SKM-1 (cell line): ENCODE measurements around the gene DMAC2.
"Not testable (repeated sequence)": the region's sequence is repeated elsewhere in the genome, so short reads cannot be mapped to it uniquely, and the experiment has no call there.

Experiments used
- DNase-seq: peaks from one replicate; lab custom pipeline; 2025; ENCODE audit not compliant: unreplicated experiment; lab: John Stamatoyannopoulos, UW

DMAC2 gene

DNA sequence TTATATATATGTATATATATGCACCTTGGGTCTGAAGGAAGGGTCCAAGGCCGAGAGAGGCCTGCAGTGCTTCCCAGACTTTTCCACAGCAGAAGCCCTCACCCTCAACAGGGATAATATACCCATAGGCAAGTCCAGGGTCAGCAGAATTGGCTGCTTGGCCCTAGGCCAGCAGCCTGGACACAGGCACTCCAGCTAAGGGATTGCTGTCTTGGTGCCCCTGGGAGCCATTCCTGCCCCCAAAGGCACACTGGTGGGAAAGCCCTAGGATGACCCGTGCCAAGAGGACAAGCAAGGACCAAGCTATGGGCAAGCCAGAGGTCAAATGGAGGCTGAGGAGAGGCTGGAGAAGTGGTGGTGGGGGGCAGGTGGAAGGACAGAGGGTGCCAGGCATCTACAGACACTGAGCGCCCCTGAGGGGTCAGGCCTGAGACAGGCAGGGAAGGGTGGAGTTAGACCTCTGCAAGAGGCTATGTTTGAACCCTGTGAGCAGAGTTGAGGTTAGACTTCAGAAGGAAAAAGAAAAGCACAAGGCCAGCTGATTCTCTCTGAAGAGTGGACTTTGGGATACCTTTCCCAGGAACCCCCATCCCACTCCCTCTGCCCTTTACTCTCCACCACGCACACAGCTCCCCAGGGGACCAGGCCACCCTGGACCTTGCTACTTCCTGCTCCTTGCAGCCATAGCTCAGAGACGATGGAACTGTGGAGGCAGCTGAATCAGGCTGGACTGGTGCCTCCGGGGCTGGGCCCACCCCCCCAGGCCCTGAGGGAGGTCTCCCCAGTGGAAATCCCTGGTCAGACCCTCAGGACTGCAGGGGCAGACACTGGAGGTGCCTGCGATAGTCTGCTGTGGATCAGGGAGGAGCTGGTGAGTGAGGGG, 3.0 kb upstream of the DMAC2 start, which contains the start of gene ERICH4:
ERICH4 (plus strand) TSS at position 684 of the 883 bp plus-strand sequence; CDS start at position 698, 14 bp downstream.
- DNase-seq, result no peak

DNA sequence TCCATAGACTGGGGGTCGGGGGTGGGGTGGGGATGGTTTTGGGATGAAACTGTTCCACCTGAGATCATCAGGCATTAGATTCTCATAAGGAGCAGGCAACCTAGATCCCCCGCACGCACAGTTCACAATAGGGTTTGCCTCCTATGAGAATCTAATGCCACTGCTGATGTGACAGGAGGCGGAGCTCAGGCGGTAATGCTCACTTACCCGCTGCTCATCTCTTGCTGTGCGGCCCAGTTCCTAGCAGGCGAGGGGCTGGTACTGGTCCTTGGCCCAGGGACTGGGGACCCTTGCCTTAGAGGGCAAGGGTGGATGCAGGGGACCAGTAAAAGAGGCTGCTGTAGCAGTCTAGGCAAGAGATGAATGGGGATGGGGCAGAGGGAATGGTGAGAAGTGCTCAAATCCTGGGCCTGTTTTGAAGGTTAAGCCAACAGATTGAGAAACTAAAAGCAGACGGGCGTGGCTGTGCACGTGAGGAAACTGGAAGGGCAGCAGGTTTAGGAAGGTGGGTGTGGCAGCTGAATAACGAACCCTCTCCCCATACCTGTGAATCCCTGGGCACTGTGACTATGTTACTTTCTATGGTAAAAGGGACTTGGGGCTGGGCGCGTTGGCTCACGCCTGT, 1.7 kb upstream of the DMAC2 start:
- DNase-seq, result no peak

DNA sequence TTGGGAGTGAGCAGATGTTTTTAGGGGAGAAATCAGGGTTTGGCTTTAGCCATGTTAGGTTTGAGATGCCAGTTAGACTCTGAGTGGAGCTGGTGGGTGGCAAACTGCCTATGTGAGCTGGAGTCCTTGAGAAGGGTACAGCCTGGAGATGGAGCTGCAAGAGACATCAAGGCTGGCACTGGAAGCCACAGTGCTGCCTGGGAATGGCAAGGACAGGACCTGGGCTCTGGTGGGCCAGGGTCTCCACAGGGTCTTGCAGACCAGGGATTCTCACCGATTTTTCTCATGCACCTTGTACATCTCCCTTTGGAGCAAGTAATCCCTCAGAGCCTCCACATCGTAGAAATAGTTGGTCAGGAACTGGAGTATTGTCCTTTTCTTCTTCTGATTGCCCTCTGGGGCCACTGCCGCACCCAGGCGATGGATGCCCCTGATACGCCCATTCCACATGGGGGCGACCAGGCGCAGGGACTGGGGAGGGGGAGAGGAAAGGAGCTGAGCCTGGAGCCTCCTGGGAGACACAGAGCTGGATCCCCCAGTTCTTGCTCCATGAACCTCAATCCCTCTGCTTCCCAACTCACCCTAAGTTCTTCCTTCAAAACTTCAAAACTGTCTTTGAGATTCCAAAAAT, 1.7 kb downstream of the DMAC2 start:
- no peak for DNase-seq

DNA sequence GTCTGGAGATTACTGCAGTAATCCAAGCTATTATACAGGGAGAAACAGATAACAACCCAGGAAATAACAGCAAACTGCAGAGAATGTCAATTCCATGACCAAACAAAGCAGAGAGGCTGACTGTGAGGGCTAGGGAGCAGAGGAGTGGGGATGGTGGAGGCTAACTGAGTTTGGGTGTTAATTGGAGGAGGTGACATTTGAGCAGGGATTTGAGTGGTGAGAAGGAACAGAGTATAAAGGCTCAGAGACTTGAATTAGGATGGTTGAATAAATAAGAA, 3.1 kb downstream of the DMAC2 start:
- DNase-seq, result no peak

DNA sequence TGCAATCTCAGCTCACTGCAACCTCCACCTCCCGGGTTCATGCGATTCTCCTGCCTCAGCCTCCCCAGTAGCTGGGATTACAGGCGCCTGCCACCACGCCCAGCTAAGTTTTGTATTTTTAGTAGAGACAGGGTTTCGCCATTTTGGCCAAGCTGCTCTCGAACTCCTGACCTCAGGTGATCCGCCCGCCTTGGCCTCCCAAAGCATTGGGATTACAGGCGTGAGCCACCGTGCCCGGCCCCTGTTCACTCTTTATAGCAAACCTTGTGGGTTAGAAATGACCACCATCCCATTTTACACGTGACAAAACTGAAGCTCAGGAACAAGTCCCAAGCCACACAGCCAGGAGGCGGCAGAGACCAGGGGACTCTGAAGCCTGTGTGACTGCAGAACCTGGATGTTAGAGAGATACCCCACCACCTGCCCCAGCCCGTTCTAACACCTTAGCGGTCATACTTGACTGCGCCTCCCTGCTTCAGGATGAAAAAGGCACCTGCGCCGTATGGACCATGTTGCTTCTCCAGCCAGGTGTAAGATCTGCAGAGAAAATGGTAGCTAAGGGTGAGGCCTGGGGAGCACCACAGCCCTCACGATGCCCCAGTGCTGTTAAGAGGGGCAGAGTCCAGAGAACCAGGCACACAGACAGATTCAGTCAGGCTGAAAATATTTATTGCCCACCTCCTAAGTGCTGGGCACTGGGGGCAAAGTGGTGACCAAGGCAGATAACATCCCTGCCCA, 3.6 kb downstream of the DMAC2 start:
- no peak for DNase-seq

DNA sequence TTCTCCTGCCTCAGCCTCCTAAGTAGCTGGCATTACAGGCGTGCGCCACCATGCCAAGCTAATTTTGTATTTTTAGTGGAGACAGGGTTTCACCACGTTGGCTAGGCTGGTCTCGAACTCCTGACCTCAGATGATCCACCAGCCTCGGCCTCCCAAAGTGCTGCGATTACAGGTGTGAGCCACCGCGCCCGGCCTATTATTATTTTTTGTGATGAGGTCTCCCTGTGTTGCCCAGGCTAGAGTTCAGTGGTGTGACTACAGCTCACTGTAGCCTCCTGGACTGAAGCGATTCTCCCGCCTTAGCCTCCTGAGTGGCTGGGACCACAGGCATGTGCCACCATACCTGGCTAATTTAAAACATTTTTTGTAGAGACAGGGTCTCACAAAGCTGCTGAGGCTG, 4.3 kb downstream of the DMAC2 start:
- not testable (repeated sequence) for DNase-seq

DNA sequence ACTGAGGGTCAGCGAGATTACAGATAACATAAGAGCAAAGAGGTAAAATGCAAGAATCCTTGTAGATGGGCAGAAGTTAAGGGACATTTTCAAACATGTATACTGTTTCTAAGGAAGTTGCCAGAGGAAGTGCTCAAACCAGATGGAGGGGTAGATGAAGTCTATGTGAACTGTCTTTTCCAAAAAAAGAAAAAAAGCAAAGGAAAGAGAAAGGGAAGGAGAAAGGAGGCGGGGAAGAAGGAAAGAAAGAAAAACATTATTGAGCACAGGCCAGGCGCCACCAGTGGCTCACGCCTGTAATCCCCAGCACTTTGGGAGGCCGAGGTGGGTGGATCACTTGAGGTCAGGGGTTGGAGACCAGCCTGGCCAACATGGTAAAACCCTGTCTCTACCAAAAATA, 5.3 kb downstream of the DMAC2 start:
- DNase-seq, result no peak

DNA sequence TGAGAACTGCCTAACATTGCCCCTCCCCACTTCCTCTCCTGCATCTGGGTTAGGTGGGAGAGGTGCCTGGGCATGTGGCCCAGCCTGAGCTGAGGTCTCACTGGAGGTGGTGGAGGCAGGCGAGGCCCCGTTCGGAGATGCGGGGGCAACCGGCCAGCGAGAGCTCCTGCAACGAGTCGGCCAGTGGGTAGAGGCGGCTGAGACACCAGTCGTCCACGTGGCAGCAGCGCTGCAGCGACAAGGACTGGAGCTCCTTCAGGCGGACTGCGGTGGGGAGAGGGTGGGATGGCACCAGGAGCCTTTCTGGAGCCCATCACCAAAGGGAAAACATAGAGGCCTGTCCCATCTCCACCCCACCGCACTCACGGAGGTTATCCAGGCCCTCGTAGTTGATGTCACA, 6.5 kb downstream of the DMAC2 start:
- DNase-seq, result no peak

DNA sequence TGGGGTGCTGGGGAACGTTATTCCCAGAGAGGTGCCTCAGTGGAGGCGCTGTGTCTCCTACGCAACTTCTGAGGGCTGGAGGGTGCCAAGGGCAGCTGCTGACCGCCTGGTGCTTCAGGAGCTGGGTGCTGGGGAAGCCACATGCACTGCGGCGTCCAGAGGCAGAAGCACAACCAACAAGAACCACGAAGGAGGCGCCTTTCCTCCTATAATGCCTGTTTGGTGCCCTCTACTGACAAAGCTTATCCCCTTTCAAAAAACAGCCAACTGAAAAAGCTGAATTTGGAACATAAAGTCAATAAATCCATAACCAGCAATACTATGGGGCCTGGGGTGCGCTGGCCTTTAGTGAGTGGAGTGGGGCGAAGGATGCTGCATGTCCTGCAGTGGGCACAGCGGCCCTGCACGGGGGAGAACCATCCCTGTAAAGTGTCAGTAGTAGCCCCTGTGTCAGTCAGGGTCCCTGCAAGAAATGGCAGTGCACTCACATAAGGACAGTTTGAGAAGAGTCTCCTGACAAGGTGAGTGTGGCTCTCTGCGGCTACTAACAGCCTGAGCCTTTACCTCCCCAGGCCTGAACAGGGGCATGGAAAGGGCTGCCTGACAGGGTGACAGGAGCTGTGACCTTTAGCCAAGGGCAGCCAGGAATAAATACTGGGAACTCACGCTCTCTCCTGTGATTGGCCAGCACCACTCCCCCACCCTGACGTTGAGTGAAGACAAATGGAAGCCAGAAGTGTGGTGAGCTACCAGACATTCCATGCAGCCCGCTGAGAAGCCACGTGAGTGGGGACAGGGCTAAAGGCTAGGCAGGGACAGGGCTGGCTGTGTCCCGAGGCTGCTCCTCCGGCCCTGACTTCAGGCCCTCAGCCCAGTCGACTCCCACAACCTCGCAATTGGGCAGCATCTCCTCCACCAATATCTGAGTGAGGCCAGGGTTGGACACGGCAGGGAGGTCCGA, 8.0 kb downstream of the DMAC2 start:
- DNase-seq, result peak; percentile 41

DNA sequence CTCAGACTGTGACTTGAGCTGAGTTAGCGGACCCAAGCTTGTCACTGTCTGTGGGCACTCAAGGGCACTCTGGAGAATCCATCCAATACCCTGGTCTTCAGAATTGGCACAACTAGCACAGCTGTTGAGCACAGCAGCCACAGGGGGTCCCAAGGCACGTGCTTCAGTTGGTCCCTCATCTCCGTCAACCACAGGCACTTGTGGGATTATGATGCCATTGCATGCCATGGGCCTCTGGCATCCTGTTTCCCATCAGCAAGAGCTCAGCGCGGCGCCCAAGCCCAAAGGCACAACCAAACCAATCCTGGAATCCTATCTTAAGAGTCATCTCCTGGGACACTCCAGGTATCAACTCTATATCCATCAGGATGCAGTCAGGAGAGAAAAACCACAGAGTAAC, 8.8 kb downstream of the DMAC2 start:
- DNase-seq, result no peak

DNA sequence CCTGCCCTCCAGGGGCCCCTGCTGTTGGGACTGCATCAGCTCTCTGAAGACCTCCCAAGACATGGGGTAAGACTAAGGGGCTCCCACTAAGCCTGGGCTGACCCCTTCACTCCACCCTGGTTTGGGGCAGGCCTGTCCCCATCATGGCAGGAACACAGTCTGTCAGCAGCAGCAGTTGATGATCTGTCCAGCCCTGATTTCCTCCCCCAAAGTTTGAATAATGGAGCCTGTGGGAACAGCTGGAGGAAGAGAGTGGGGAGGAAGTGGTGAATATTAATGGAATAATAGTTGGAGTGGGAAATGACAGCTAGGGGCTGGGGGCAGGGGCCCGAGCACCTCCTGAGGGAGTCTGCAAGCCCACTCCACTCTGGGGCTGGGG, 11.2 kb downstream of the DMAC2 start:
- no peak for DNase-seq

DNA sequence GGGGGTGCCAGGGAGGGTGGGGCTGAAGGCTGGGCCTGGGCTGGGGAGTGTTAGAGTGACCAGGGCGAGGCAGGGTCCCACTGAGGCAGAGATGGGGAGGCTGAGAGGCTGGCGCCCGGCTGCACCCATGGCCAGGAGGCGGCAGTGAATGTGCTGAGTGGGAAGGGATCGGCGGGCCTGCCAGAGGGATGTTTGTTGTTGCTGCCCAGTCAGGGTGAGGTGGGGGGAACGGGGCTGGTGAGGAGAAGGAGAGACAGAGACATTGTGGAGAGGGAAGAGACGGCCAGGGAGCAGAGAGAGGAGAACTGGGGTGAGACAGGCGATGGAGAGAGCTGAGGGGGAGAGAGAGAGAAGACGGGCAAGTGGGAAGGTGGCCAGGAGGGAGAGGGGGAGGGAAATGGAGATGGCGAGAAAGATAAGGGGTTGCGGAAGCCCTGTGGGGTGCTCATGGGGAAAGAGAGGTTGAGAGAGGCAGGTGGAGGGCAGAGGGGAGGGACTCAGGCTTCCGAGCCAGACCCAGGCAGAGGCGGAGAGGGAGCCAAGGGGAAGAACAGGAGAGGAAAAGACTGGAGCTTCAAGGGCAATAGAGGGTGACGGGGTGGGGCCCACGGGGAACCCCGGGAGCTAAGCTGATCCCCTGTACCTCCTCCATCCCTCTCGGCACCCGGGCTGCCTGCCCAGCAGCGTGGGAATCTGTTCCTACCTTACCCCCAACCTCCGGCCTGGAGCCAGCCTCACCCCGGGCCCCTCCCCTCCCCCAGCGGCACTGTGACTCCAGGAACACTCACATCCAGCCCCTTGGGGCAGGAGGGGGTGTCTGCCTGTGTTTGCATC, 11.8 kb downstream of the DMAC2 start:
- DNase-seq, result peak; percentile 59

DNA sequence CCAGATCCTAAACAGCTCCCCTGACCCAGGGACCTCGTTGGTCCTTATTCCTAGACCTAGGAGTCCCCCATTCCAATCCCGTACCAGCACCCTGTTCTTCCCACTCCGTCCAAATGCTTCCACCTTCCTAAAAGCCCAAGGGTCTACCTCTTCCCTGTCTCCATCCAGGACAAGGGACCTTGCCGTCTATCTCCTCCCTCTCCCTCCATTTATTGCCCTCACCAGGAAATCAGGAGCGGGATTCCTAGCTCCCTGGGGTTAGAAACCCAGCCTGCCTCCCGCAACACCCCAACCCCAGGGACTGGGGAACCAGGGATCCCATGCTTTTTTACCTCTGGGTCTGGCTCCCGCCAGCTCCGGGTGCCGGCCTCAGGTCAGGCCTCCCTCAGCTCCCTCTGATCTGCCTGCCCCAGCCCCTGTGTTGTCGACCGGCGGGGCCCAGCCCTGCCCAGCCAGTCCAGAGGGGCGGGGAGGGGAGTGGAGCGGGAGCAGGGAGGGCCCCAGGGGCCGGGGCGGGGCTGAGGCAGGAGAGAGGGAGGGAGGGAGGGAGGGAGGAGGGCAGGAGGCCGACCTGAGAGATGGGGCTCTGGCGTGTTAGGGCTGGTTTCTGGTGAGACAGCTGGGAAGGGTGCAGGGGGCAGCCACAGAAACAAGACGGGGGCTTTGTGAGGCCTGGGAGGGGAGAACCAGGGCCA, 12.6 kb downstream of the DMAC2 start, which contains the start of gene B3GNT8:
B3GNT8 (minus strand) TSS at position 423 of the 695 bp plus-strand sequence. CDS start 596 bp downstream, outside the sequence.
- peak; percentile 42 for DNase-seq

DNA sequence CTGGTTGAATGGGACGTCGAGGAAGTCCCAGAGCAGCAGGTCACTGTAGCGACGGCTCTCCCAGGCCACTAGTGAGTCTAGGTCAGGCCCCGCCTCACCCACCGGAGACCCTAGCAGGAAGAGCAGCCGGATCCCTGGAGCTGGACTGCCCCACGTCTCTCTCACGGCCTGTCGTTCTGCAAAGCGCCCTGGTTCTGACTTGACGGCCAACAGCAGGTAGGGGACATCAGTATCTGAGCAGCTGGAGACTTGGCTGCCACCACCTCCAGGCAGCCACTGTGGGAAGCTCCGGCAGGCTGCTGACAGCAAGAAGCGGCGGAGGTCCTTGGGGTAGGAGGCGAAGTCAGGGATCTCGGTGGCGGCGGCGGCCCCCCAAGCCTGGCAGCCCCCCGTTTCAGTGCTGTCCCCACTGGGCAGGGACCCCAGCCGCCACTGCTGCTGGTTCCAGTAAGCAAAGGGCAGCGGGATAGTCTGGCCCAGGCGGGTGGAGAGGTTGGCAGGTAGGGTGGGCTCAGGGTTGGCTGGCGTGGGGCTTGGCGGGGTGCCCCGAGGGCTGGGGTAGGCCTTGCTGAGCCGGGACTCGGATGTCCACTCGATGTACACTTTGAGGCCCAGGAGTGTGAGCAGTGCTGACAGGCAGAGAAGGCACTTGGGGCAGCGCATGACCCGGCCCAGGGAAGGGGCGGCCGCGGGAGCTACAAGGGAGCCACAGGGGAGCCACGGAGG, 13.4 kb downstream of the DMAC2 start:
- DNase-seq, result no peak

DNA sequence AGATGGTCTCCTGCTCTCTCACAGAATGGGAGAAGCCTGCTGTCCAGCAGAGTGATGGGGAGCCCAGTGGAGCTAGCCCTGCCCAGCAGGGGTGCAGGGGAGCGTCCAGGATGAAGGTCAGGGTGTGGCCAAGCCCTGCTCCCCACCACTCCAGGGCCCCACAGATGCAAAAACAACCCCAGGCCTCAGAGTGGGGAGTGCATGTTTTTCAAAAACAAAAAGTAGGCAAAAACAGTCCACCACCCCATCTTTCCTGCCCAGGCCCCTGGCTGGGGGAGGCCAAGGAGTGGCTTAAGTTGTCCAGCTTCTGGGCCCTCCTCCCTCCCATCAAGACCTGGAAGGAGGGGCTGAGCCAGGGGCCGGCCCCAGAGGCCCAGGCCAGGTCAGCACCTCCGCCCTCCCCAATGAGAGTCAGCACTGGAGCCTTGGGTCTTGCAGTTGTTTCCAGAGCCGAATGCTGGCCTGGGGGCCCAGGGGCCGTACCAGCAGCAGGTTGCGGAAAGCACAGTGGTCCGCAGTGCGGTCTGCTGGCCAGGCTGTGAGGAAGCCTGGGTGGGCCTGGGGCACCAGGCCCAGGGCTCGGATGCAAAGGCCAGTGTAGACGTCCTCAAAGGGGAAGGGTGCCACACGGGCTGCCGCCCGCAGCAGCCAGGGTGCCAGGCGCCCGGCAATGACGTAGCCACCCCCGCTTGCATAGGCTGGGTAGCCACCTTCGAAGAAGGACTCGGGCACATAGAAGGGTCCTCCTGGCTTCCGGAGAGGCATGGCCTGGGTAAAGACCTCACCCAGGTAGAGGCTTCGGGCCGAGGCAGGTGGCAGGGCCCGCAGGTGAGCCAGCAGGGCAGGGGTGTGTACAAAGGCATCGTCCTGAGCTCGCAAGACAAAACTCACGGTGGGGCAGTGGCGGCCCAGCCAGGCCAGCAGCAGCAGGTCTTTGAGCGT, 14.3 kb downstream of the DMAC2 start:
- no peak for DNase-seq

DNA sequence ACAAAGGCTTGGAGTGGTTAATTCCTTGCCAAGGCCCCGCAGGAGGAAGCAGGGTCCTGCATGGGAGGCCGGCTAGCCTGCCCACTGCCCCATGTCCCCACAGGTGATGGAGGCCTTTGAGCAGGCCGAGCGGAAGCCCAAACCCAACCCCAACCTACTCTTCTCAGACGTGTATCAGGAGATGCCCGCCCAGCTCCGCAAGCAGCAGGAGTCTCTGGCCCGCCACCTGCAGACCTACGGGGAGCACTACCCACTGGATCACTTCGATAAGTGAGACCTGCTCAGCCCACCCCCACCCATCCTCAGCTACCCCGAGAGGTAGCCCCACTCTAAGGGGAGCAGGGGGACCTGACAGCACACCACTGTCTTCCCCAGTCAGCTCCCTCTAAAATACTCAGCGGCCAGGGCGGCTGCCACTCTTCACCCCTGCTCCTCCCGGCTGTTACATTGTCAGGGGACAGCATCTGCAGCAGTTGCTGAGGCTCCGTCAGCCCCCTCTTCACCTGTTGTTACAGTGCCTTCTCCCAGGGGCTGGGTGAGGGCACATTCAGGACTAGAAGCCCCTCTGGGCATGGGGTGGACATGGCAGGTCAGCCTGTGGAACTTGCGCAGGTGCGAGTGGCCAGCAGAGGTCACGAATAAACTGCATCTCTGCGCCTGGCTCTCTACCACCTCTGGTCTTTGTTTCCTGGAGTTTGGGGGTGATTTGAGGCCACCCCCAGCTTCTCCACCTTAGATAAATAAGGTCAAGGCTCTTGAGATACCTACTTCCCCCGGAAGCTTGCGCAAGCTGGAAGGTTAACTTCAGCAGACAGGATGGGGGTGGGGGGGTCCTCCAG, 15.2 kb downstream of the DMAC2 start:
- DNase-seq, result peak; percentile 61
